ENCODE data around the gene PUSL1.
A peak's percentile ranks its signal among the peaks of the same experiment; 100 is the strongest.

PUSL1 gene

GRCh38 chr1:1307923-1308755, at the start of gene PUSL1, which contains the start of gene ACAP3:
Gene PUSL1, plus strand, starts transcription at chr1:1308597. Its CDS starts 47 bp downstream, at chr1:1308644.
Gene ACAP3, minus strand, starts transcription at chr1:1307930. Its CDS starts 115 bp downstream, at chr1:1307815.
- CTCF ChIA-PET = no interaction called here
- TF ChIP-seq CTCF (IDR thresholded peaks at IDR 0.05; ENCODE audit: insufficient read depth, low read length, missing control alignments) = no peak
- peak within 1 kb of the TSS; percentile 69 for H3K4me3 ChIP-seq (ENCODE audit: low read depth, low read length)
- peak; percentile 63 for DNase-seq (ENCODE audit: low read depth, low spot score)
- POLR2A ChIA-PET = no interaction called here

GRCh38 chr1:1259119-1259488, 49.3 kb upstream of the PUSL1 start:
- ChIA-PET CTCF (interaction anchor here (1.0 to 2.0 kb wide), 2 partner anchors 9 to 137 kb away, joined by 3 to 4 read pairs; no protein-coding TSS in a partner anchor), POLR2A (no interaction called here)
- H3K4me3 ChIP-seq (ENCODE audit: low read depth, low read length) = no peak overlapping the region
- no peak for TF ChIP-seq CTCF (IDR thresholded peaks at IDR 0.05; ENCODE audit: insufficient read depth, low read length, missing control alignments)
- no peak for DNase-seq (ENCODE audit: low read depth, low spot score)

GRCh38 chr1:1259540-1259939, 48.9 kb upstream of the PUSL1 start:
- no peak for DNase-seq (ENCODE audit: low read depth, low spot score)
- H3K4me3 ChIP-seq (ENCODE audit: low read depth, low read length) = no peak overlapping the region
- TF ChIP-seq CTCF (IDR thresholded peaks at IDR 0.05; ENCODE audit: insufficient read depth, low read length, missing control alignments) = no peak
- ChIA-PET POLR2A (interaction anchor here (0.7 kb wide), 1 partner anchor 194 kb away, joined by 3 read pairs; no protein-coding TSS in a partner anchor), CTCF (interaction anchor here (1.0 kb wide), 1 partner anchor 9 kb away, joined by 3 read pairs; no protein-coding TSS in a partner anchor)

GRCh38 chr1:1259951-1260600, 48.3 kb upstream of the PUSL1 start:
- TF ChIP-seq CTCF (IDR thresholded peaks at IDR 0.05; ENCODE audit: insufficient read depth, low read length, missing control alignments) = no peak
- CTCF ChIA-PET = interaction anchor here (1.0 to 1.9 kb wide), 3 partner anchors 9 to 138 kb away, joined by 3 to 8 read pairs (median 3); no protein-coding TSS in a partner anchor
- H3K4me3 ChIP-seq (ENCODE audit: low read depth, low read length) = no peak overlapping the region
- DNase-seq (ENCODE audit: low read depth, low spot score) = no peak
- POLR2A ChIA-PET = interaction anchor here (0.7 kb wide), 1 partner anchor 194 kb away, joined by 3 read pairs; no protein-coding TSS in a partner anchor

GRCh38 chr1:1260843-1261560, 47.4 kb upstream of the PUSL1 start:
- H3K4me3 ChIP-seq (ENCODE audit: low read depth, low read length) = no peak overlapping the region
- TF ChIP-seq CTCF (IDR thresholded peaks at IDR 0.05; ENCODE audit: insufficient read depth, low read length, missing control alignments) = no peak
- no peak for DNase-seq (ENCODE audit: low read depth, low spot score)
- ChIA-PET CTCF (interaction anchor here (1.1 to 1.9 kb wide), 2 partner anchors 11 to 139 kb away, joined by 3 to 8 read pairs; no protein-coding TSS in a partner anchor), POLR2A (no interaction called here)
